Measurements from ENCODE around the gene GTF3C5. TPM values are rescaled to one million over a fixed set of nuclear protein-coding genes. Genes with fewer than 3 reads are reported as not detected.
"Not testable (repeated sequence)": the region's sequence is repeated elsewhere in the genome, so short reads cannot be mapped to it uniquely, and the experiment has no call there.

The GTF3C5 gene
- total RNA-seq, 1 donor from 2014 or later: 89.0 TPM

DNA sequence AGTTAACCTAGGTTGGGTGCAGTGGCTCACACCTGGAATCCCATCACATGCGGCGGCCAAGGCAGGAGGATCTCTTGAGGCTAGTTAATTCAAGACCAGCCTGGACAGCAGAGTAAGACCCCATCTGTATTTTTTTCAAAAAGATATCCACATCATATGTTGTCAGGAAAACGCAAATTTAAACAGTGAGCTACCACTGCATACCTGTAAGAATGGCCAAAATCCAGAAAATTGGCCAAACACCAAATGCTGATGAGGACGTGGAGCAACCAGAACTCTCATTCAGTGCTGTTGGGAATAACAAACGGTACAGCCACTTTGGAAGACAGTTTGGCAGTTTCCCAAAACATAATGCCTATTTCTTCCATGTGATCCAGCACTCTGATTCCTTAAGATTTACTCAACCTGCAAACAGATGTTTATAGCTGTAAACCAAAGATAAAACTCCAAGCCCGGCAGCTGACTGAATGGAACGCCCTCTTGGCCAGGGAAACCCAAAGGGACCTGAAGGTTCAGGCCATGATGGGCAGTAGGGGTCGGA, 43.4 kb downstream of the GTF3C5 start:
- no peaks in the 10 kb centered on the region for H3K9me3 Mint-ChIP-seq
- H3K36me3 Mint-ChIP-seq (ENCODE audit: low read depth): peaks cover 3% of the 10 kb centered on the region
- no peaks in the 10 kb centered on the region for H3K4me1 Mint-ChIP-seq (ENCODE audit: low read depth)
- H3K27ac Mint-ChIP-seq: no peak overlapping the region
- no peak overlapping the region for H3K4me3 Mint-ChIP-seq
- DNase-seq (ENCODE audit: low spot score): no peak
- intact Hi-C loops (cut with micrococcal nuclease): no loop called here
- peaks cover 7% of the 10 kb centered on the region for H3K27me3 Mint-ChIP-seq (ENCODE audit: insufficient read depth)

DNA sequence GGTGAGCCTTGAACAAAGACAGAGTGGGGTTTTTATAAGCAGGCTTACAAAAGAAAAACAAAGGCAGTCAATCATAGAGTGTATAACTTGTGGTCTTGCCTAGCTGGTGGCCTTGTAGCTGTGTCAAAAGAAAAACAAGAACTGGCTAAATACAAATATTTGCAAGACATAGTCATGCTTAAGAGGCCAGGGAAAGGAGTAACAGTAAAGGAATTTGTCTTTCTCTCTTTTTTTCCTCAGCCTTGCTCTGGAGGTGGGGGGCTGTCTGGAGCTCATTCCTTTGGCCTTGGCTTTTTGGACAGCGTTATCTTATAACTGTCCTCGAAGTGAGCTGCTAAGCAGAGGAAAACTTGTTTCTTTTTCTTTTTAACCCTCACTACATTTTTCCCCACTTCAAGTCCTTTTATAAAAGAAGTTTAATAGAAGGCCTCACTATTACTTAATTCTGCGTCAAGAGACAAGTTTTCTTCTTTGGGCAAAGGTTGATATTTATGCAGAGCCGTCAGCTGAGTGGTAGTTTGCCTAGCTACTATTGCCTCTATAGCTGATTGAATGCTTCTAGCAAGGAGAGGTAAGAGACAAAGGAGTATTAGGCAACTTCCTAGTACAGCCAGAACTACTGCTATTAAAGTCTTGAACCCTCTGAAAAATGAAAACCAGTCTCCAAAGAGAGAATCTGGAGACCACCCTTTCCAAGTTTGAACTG, 45.3 kb downstream of the GTF3C5 start:
- Mint-ChIP-seq H3K4me3 (no peak overlapping the region), H3K9me3 (no peaks in the 10 kb centered on the region), H3K36me3 (ENCODE audit: low read depth) (peaks cover 3% of the 10 kb centered on the region), H3K27ac (no peak overlapping the region), H3K27me3 (ENCODE audit: insufficient read depth) (peaks cover 14% of the 10 kb centered on the region), H3K4me1 (ENCODE audit: low read depth) (no peaks in the 10 kb centered on the region)
- intact Hi-C loops (cut with micrococcal nuclease): no loop called here
- no peak for DNase-seq (ENCODE audit: low spot score)

DNA sequence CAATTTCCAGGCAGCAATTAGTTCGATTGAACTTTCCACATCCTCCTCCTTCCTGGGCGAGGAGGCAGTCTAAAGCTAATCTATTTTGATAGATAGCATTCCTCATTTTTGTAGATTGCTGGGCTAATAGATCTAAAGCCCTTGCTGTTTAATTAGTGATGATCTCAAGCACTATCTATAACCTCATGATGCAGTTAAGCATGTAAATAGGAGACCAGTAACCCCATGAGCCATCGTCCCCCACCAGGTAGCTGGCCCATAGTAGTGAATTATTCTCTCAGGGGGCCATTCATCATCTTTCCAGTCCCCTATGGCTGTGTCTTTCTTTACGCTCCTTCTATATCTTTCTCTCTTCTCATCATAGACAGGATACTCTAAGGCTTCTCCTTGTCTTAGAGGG, 45.9 kb downstream of the GTF3C5 start:
- no peak for DNase-seq (ENCODE audit: low spot score)
- intact Hi-C loops (cut with micrococcal nuclease): no loop called here
- no peak overlapping the region for H3K4me3 Mint-ChIP-seq
- H3K36me3 Mint-ChIP-seq (ENCODE audit: low read depth): peaks cover 2% of the 10 kb centered on the region
- peaks cover 14% of the 10 kb centered on the region for H3K27me3 Mint-ChIP-seq (ENCODE audit: insufficient read depth)
- H3K4me1 Mint-ChIP-seq (ENCODE audit: low read depth): no peaks in the 10 kb centered on the region
- H3K9me3 Mint-ChIP-seq: no peaks in the 10 kb centered on the region
- no peak overlapping the region for H3K27ac Mint-ChIP-seq

DNA sequence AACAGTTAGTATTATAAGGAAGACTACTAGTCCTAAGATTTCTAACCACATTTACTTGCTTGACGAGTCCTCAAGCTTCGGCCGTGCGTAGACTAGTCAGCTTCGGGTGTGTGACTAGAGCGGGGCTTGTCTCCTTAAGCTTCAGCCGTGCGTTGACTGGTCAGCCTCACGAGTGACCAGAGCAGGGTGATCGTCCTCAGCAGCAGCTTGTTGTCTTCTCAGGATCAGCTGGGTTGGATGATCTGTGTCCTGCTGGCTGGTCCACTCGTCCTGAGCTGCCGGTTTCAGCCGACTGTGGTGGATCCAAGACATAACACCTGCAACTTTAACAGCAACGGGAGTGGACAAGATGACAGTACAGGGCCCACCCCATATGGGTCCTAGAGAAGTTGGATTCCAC, 47.7 kb downstream of the GTF3C5 start:
- Mint-ChIP-seq H3K36me3 (ENCODE audit: low read depth) (no peaks in the 10 kb centered on the region), H3K4me3 (no peak overlapping the region), H3K9me3 (no peaks in the 10 kb centered on the region)

DNA sequence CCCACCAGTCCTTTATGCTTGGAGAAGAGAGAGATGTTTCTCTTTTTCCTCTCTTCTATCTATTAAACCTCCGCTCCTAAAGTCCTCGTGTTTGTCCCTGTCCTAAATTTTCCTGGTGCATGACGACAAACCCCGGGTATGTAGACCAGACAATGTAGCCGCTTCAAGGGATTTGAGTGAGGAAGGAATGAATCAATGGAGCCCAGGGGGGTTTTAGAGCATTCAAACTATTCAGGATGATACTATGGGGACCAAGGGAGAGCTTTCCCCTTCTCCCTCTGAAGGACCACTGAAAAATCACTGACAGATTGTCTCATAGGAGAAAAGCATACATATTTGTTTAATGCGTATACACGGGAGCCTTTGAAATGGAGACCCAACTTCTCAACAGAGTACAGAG, 49.4 kb downstream of the GTF3C5 start:
- Mint-ChIP-seq H3K36me3 (ENCODE audit: low read depth) (no peaks in the 10 kb centered on the region), H3K27me3 (ENCODE audit: insufficient read depth) (peaks cover 7% of the 10 kb centered on the region), H3K4me3 (no peak overlapping the region), H3K27ac (no peak overlapping the region), H3K4me1 (ENCODE audit: low read depth) (no peaks in the 10 kb centered on the region), H3K9me3 (no peaks in the 10 kb centered on the region)
- DNase-seq (ENCODE audit: low spot score): no peak
- intact Hi-C loops (cut with micrococcal nuclease): no loop called here

More for the DNA sequence above, 47.7 kb downstream of the GTF3C5 start:
- no peak overlapping the region for H3K27ac Mint-ChIP-seq
- peaks cover 14% of the 10 kb centered on the region for H3K27me3 Mint-ChIP-seq (ENCODE audit: insufficient read depth)
- intact Hi-C loops (cut with micrococcal nuclease): no loop called here
- no peaks in the 10 kb centered on the region for H3K4me1 Mint-ChIP-seq (ENCODE audit: low read depth)
- DNase-seq (ENCODE audit: low spot score): no peak

DNA sequence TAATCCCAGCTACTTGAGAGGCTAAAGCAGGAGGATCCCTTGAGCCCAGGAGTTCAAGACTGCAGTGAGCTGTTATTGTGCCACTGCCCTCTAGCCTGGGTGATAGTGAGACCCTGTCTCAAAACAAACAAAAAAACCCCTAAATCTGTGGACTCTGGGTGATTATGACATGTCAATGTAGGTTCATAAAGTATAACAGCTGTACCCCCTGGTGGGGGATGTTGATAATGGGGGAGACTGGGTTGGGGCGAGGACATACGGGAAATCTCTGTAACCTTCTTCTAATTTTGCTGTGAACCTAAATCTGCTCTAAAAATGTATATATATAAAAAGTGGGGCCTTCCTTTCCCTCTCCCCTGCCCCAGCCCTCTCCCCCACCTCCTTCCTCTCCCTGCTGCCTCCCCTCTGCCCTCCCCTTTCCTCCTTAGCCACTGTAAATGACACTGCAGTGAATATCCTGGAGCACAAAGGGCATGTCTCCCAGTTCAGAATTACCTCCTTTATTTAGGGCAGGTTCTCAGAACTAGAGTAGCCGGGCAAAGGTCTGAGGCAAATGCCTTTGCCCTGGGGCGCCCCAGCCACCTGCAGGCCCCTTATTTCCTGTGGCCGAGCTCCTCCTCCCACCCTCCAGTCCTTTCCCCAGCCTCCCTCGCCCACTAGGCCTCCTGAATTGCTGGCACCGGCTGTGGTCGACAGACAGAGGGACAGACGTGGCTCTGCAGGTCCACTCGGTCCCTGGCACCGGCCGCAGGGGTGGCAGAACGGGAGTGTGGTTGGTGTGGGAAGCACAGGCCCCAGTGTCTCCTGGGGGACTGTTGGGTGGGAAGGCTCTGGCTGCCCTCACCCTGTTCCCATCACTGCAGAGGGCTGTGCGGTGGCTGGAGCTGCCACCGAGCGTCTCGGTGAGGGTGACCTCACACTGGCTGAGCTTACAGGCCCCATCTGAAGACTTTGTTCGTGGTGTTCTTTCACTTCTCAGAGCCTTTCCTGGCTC, 50.3 kb downstream of the GTF3C5 start:
- H3K27me3 Mint-ChIP-seq (ENCODE audit: insufficient read depth); H3K27ac Mint-ChIP-seq; intact Hi-C loops (cut with micrococcal nuclease); H3K9me3 Mint-ChIP-seq; H3K4me1 Mint-ChIP-seq (ENCODE audit: low read depth); H3K4me3 Mint-ChIP-seq; H3K36me3 Mint-ChIP-seq (ENCODE audit: low read depth); DNase-seq (ENCODE audit: low spot score): not testable (repeated sequence)

DNA sequence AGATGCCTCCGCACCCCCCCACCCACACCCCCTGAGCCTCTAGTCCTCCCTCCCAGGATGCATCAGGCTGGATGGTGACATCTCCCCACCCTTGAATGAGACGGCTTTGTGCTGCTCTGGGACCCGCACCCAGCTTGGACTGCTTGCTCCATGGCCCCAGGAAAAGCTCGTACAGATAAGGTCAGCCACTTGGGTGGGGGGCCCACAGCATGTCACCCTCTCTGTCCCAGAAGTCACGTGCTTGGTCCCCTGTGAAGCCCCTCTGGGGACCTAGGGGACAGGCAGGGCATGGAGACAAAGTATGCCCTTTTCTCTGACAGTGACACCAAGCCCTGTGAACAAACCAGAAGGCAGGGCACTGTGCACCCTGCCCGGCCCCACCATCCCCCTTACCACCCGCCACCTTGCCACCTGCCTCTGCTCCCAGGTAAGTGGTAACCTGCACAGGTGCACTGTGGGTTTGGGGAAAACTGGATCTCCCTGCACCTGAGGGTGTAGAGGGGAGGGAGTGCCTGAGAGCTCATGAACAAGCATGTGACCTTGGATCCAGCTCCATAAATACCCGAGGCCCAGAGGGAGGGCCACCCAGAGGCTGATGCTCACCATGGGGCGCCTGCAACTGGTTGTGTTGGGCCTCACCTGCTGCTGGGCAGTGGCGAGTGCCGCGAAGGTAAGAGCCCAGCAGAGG, 51.3 kb downstream of the GTF3C5 start:
- H3K4me3 Mint-ChIP-seq; intact Hi-C loops (cut with micrococcal nuclease); DNase-seq (ENCODE audit: low spot score); H3K4me1 Mint-ChIP-seq (ENCODE audit: low read depth); H3K27me3 Mint-ChIP-seq (ENCODE audit: insufficient read depth); H3K9me3 Mint-ChIP-seq; H3K36me3 Mint-ChIP-seq (ENCODE audit: low read depth); H3K27ac Mint-ChIP-seq: not testable (repeated sequence)

DNA sequence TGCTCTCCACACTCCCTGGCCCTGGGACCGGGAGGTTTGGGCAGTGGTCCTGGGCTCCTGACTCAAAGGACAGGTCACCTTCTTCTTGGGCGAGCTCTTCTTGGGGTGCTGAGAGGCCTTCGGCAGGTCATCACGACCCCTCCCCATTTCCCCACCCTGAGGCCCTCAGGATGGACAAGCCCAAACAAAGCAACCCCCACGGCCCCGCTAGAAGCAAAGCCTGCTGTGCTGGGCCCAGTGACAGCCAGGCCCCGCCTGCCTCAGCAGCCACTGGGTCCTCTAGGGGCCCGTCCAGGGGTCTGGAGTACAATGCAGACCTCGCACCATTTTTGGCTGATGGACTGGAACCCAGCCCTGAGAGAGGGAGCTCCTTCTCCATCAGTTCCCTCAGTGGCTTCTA, 52.9 kb downstream of the GTF3C5 start:
- H3K36me3 Mint-ChIP-seq (ENCODE audit: low read depth); H3K27ac Mint-ChIP-seq; H3K9me3 Mint-ChIP-seq; H3K4me3 Mint-ChIP-seq; DNase-seq (ENCODE audit: low spot score); intact Hi-C loops (cut with micrococcal nuclease); H3K27me3 Mint-ChIP-seq (ENCODE audit: insufficient read depth); H3K4me1 Mint-ChIP-seq (ENCODE audit: low read depth): not testable (repeated sequence)

DNA sequence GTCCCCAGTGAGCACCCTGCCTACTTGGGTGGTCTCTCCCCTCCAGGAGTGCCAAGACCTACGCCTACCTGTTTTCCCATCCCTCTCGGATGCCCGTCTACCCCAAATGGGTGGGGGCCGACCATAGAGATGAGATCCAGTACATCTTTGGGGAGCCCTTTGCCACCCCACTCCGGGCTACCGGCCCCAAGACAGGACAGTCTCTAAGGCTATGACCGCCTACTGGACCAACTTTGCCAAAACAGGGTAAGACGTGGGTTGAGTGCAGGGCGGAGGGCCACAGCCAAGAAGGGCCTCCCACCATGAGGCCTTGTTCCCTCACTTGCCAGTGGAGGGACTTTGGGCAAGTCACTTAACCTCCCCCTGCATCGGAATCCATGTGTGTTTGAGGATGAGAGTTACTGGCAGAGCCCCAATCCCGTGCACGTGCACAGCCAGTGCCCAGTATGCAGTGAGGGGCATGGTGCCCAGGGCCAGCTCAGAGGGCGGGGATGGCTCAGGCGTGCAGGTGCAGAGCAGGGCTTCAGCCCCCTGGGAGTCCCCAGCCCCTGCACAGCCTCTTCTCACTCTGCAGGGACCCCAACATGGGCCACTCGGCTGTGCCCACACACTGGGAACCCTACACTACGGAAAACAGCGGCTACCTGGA, 55.5 kb downstream of the GTF3C5 start:
- H3K27me3 Mint-ChIP-seq (ENCODE audit: insufficient read depth); H3K36me3 Mint-ChIP-seq (ENCODE audit: low read depth); H3K4me3 Mint-ChIP-seq; DNase-seq (ENCODE audit: low spot score); H3K27ac Mint-ChIP-seq; H3K9me3 Mint-ChIP-seq; intact Hi-C loops (cut with micrococcal nuclease); H3K4me1 Mint-ChIP-seq (ENCODE audit: low read depth): not testable (repeated sequence)

DNA sequence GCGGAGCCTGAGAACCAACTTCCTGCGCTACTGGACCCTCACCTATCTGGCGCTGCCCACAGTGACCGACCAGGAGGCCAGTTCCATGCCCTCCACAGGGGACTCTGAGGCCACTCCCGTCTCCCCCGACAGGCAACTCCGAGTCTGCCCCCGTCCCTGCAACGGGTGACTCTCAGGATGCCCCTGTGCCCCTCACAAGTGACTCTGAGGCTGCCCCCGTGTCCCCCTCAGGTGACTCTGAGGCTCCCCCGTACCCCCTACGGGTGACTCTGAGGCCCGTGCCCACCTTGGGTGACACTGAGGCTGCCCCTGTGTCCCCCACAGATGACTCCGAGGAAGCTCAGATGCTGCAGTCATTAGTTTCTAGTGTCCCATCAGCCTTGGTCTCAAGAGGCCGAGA, 56.1 kb downstream of the GTF3C5 start:
- intact Hi-C loops (cut with micrococcal nuclease): no loop called here
- H3K27me3 Mint-ChIP-seq (ENCODE audit: insufficient read depth): no peaks in the 10 kb centered on the region
- no peak overlapping the region for H3K4me3 Mint-ChIP-seq
- no peaks in the 10 kb centered on the region for H3K36me3 Mint-ChIP-seq (ENCODE audit: low read depth)
- no peaks in the 10 kb centered on the region for H3K9me3 Mint-ChIP-seq
- H3K4me1 Mint-ChIP-seq (ENCODE audit: low read depth): no peaks in the 10 kb centered on the region
- no peak overlapping the region for H3K27ac Mint-ChIP-seq
- DNase-seq (ENCODE audit: low spot score): no peak

DNA sequence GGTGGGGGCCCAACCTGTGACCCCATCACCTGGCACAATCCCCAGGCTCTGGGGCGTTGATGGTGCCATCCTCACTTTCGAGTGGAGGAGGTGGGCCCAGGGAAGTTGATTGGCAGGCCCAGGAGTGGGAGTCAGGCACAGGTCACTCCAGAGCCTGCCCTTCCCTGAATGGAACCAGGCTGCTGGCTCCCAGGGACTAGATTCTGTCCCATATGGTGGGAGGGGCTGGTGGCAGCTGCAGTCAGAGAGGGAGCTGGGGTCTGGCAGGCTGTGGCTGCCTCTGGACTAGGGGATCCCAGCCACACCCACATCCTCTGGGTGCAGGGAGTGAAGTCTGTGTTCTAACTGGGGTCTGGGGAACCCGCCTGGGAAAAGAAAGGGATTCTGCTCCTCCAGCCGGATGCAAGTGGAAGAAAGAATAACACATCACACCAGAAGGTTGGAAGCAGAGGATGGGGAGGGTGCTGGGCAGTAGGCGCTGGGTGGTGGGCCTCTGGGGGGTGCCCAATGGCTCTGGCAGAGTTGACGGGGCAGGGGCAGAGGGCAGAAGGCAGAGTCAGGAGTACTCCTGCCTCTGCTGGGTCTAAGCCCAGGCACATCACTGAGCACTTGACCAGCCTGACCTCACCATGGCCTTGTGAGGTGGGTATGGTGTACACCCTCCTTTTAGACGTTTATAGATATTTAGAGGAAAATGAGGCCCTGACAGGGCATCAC, 56.8 kb downstream of the GTF3C5 start:
- no peaks in the 10 kb centered on the region for H3K36me3 Mint-ChIP-seq (ENCODE audit: low read depth)
- no peak overlapping the region for H3K4me3 Mint-ChIP-seq
- no peak overlapping the region for H3K27ac Mint-ChIP-seq
- no peaks in the 10 kb centered on the region for H3K4me1 Mint-ChIP-seq (ENCODE audit: low read depth)
- DNase-seq (ENCODE audit: low spot score): no peak
- no peaks in the 10 kb centered on the region for H3K27me3 Mint-ChIP-seq (ENCODE audit: insufficient read depth)
- intact Hi-C loops (cut with micrococcal nuclease): no loop called here
- no peaks in the 10 kb centered on the region for H3K9me3 Mint-ChIP-seq

DNA sequence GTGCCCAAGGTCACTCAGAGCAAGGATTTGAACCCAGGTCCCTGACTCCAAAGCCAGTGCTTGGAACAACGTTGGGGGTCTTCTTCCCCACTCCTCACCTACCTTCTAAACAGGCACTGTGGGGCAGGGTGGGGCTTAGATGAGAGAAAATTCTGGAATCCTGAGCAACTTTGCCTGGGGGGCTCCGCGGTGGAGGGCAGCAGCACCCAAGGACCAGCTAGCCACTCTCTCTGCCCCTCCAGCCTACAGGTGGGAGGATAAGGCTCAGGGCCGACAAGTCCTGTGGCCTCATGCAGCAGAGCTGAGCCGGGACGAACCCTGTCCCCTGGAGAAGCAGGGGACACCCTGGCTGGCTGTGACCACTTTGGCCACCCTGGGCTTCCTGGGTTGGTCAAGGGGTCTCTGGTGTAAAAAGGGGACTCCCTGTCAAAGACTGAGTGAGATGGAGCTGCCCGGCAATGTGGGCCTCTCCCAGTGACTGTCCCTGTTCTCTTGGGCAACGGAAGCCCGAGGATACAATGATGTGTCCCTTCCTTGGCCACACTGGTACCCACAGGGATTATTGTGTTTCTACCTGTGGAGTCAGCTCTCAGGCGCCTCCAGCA, 57.5 kb downstream of the GTF3C5 start:
- H3K36me3 Mint-ChIP-seq (ENCODE audit: low read depth): no peaks in the 10 kb centered on the region
- no peak overlapping the region for H3K4me3 Mint-ChIP-seq
- H3K27ac Mint-ChIP-seq: no peak overlapping the region
- intact Hi-C loops (cut with micrococcal nuclease): no loop called here
- no peak for DNase-seq (ENCODE audit: low spot score)
- no peaks in the 10 kb centered on the region for H3K4me1 Mint-ChIP-seq (ENCODE audit: low read depth)
- H3K9me3 Mint-ChIP-seq: no peaks in the 10 kb centered on the region
- H3K27me3 Mint-ChIP-seq (ENCODE audit: insufficient read depth): no peaks in the 10 kb centered on the region
